M059J (cell line): Measurements from ENCODE around the gene EXOC6B. TPM values are rescaled to one million over a fixed set of nuclear protein-coding genes. Genes with fewer than 3 reads are reported as not detected.
"Not testable (repeated sequence)": the region's sequence is repeated elsewhere in the genome, so short reads cannot be mapped to it uniquely, and the experiment has no call there.

Experiments used
- DNase-seq: peaks from one replicate; pipeline ENCODE4 v3.0.0-alpha.2; 2012; ENCODE audit warnings: low read depth
- total RNA-seq: library from RNA; depleted of rRNA; stranded (reverse); fragments of >200 nt; shearing (Covaris generic); gene quantifications from 2 replicates; pipeline ENCODE4 v1.2.3, GENCODE V29; 2014

Gene EXOC6B
- total RNA-seq, 1 experiment from 2014 or later = 18.5 TPM

GRCh38 chr2:72607189-72607588 is 218.6 kb downstream of the EXOC6B start:
- no peak for DNase-seq

GRCh38 chr2:72605836-72606442 is 219.9 kb downstream of the EXOC6B start:
- DNase-seq = peak; percentile 8

GRCh38 chr2:72604468-72604867 is 221.4 kb downstream of the EXOC6B start:
- DNase-seq = no peak

- no peak for DNase-seq
Measured at GRCh38 chr2:72603481-72603880, 222.4 kb downstream of the EXOC6B start.

GRCh38 chr2:72602711-72603110 is 223.1 kb downstream of the EXOC6B start:
- DNase-seq = no peak

- no peak for DNase-seq
Measured at GRCh38 chr2:72602095-72602494, 223.7 kb downstream of the EXOC6B start.

GRCh38 chr2:72583836-72584235 is 242.0 kb downstream of the EXOC6B start:
- not testable (repeated sequence) for DNase-seq

- no peak for DNase-seq
Measured at GRCh38 chr2:72583376-72583775, 242.5 kb downstream of the EXOC6B start.

- no peak for DNase-seq
Measured at GRCh38 chr2:72581560-72582181, 244.2 kb downstream of the EXOC6B start.

GRCh38 chr2:72579591-72580180 is 246.1 kb downstream of the EXOC6B start:
- DNase-seq = peak; percentile 59

GRCh38 chr2:72576861-72577260 is 249.0 kb downstream of the EXOC6B start:
- no peak for DNase-seq

- DNase-seq = no peak
Measured at GRCh38 chr2:72576459-72576858, 249.4 kb downstream of the EXOC6B start.

- DNase-seq = no peak
Measured at GRCh38 chr2:72574886-72575285, 250.9 kb downstream of the EXOC6B start.

- DNase-seq = no peak
Measured at GRCh38 chr2:72573232-72573631, 252.6 kb downstream of the EXOC6B start.

GRCh38 chr2:72572501-72572900 is 253.3 kb downstream of the EXOC6B start:
- DNase-seq = peak; percentile 59

- peak; percentile 53 for DNase-seq
Measured at GRCh38 chr2:72570413-72570812, 255.4 kb downstream of the EXOC6B start.

GRCh38 chr2:72562451-72563153 is 263.2 kb downstream of the EXOC6B start:
- DNase-seq = peak; percentile 51

GRCh38 chr2:72561621-72562318 is 264.1 kb downstream of the EXOC6B start:
- DNase-seq = peak; percentile 68

GRCh38 chr2:72555943-72556342 is 269.9 kb downstream of the EXOC6B start:
- no peak for DNase-seq

GRCh38 chr2:72555363-72555762 is 270.5 kb downstream of the EXOC6B start:
- DNase-seq = not testable (repeated sequence)

GRCh38 chr2:72554910-72555309 is 270.9 kb downstream of the EXOC6B start:
- not testable (repeated sequence) for DNase-seq

- no peak for DNase-seq
Measured at GRCh38 chr2:72554381-72554780, 271.5 kb downstream of the EXOC6B start.
